ENCODE results near the gene FBXL14. TPM values are rescaled to one million over a fixed set of nuclear protein-coding genes. Genes with fewer than 3 reads are reported as not detected.
A peak's percentile ranks its signal among the peaks of the same experiment; 100 is the strongest.

Gene FBXL14
- total and polyA plus RNA-seq, 2 of the 13 experiments (the other 11 are each of a cell fraction or from before 2014, with no cell fraction given), result 7.0 to 7.4 TPM

DNA sequence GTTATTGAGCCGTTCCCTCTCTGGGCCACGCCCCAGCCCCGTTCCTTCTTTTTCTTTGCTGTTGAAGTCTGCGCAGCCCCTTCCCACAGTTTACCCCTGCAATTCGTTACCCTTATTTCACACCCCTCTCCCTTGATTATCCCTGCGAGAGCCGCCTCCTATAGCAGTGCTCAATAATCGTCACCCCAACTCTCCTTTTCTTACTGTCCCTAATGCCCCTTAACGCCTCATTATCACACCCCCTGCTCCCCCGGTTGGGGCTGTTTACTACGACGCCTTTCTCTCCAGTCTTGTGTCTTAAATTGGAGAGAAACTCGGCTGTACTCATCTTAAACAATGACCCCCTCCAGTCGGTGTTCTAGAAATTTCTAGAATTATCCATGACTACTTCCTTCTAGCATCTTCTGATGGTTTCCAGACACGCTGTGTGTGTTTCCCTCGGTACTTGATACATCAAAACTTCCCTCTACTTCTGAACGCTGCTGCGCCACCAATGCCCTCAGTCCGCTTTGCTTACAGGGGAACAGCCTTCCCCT is 713 bp upstream of the FBXL14 start (continued):
- TF ChIP-seq MAZ (IDR thresholded peaks at IDR 0.05; ENCODE audit: borderline replicate concordance, low read depth, low read length) (no peak), MAZ (CRISPR knock-in tag; IDR thresholded peaks at IDR 0.05; ENCODE audit: low read depth) (no peak; the same call in 1 of the 2 replicates), ZNF674 (CRISPR knock-in tag; IDR thresholded peaks at IDR 0.05; ENCODE audit: low read depth) (no peak)

DNA sequence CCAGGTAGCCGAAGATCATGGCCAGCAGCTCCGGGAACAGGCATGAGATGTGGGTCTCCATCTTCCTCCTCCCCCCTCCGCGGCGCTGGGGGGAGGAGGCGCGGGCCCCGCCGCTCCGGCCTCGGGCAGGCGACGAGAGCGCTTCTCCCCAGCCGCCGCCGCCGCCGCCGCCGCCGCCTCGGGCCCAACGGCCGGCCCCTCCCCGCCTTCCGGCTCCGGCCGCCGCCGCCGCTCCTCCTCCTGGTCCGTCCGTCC is 448 bp downstream of the FBXL14 start:
- H2AFZ ChIP-seq (ENCODE audit: low read length), result no peak overlapping the region
- CTCF ChIA-PET (ENCODE audit: low intra/inter-chr PET ratio, low total read pairs), result no interaction called here
- TF ChIP-seq HNF4A (CRISPR knock-in tag; IDR thresholded peaks at IDR 0.05), result no peak
- no peak for TF ChIP-seq ZNF260 (CRISPR knock-in tag; IDR thresholded peaks at IDR 0.05; ENCODE audit: borderline replicate concordance, low read depth)
- TF ChIP-seq PHF21A (CRISPR knock-in tag; IDR thresholded peaks at IDR 0.05), result no peak
- TF ChIP-seq IRF9 (CRISPR knock-in tag; IDR thresholded peaks at IDR 0.05; ENCODE audit: borderline replicate concordance), result no peak
- TF ChIP-seq DMAP1 (CRISPR knock-in tag; IDR thresholded peaks at IDR 0.05), result no peak; the same call in 1 of the 2 replicates
- no peak for TF ChIP-seq RARA (CRISPR knock-in tag; IDR thresholded peaks at IDR 0.05)
- no peak for TF ChIP-seq ZNF20 (CRISPR knock-in tag; IDR thresholded peaks at IDR 0.05)
- no peak for TF ChIP-seq MTF2 (CRISPR knock-in tag; IDR thresholded peaks at IDR 0.05; ENCODE audit: borderline replicate concordance)
- peak; percentile 25; the same call in 1 of the 2 replicates for TF ChIP-seq BRD4 (CRISPR knock-in tag; IDR thresholded peaks at IDR 0.05)
- no peak for TF ChIP-seq SRSF9 (IDR thresholded peaks at IDR 0.05; ENCODE audit: borderline replicate concordance, insufficient read depth, low read depth, low read length, poor library complexity, severe bottlenecking)
- TF ChIP-seq RXRB (CRISPR knock-in tag; IDR thresholded peaks at IDR 0.05; ENCODE audit: borderline replicate concordance), result no peak
- TF ChIP-seq TCF7L2 (IDR thresholded peaks at IDR 0.05; ENCODE audit: low read depth, low read length), result no peak
- TF ChIP-seq, protein P1, sequence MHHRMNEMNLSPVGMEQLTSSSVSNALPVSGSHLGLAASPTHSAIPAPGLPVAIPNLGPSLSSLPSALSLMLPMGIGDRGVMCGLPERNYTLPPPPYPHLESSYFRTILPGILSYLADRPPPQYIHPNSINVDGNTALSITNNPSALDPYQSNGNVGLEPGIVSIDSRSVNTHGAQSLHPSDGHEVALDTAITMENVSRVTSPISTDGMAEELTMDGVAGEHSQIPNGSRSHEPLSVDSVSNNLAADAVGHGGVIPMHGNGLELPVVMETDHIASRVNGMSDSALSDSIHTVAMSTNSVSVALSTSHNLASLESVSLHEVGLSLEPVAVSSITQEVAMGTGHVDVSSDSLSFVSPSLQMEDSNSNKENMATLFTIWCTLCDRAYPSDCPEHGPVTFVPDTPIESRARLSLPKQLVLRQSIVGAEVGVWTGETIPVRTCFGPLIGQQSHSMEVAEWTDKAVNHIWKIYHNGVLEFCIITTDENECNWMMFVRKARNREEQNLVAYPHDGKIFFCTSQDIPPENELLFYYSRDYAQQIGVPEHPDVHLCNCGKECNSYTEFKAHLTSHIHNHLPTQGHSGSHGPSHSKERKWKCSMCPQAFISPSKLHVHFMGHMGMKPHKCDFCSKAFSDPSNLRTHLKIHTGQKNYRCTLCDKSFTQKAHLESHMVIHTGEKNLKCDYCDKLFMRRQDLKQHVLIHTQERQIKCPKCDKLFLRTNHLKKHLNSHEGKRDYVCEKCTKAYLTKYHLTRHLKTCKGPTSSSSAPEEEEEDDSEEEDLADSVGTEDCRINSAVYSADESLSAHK (CRISPR knock-in tag; IDR thresholded peaks at IDR 0.05; ENCODE audit: borderline replicate concordance), result no peak
- no peak for TF ChIP-seq ZFP36L2 (CRISPR knock-in tag; IDR thresholded peaks at IDR 0.05)
- TF ChIP-seq ZNF674 (CRISPR knock-in tag; IDR thresholded peaks at IDR 0.05; ENCODE audit: low read depth), result no peak
- no peak for TF ChIP-seq MXD4 (CRISPR knock-in tag; IDR thresholded peaks at IDR 0.05)
- TF ChIP-seq MAF1 (CRISPR knock-in tag; IDR thresholded peaks at IDR 0.05; ENCODE audit: borderline replicate concordance), result no peak

More for the DNA sequence above, 448 bp downstream of the FBXL14 start:
- BruUV-seq (replicated peaks), result no TSS peak
- FAIRE-seq, result no peak
- POLR2A ChIA-PET, result no interaction called here
- H4K20me1 ChIP-seq (ENCODE audit: insufficient read depth, low read length), result peaks cover 17% of the 10 kb centered on the region; the same call in 1 of the 2 replicates
- no peak for DNase-seq (ENCODE audit: low spot score)
- intact Hi-C loops (cut with micrococcal nuclease; ENCODE audit: unreplicated experiment), result no loop called here
- peak overlapping the region; percentile 89 for H3K4me2 ChIP-seq (ENCODE audit: low read depth, low read length)
- H3K9ac ChIP-seq (ENCODE audit: insufficient read depth, low read depth, low read length), result peak overlapping the region; percentile 60; the same call in 1 of the 2 replicates
- peaks cover 0 to 4% of the 10 kb centered on the region in 2 experiments; a peak in 2 of 5 replicates for H3K27me3 ChIP-seq (ENCODE audit: control insufficient read depth in 1 of 2, insufficient read depth in 2 of 2, low read length in 2 of 2)
- WGBS (ENCODE audit: low lambda C conversion rate), result no CpG with 5 or more reads among the region's 34 CpGs
- no peaks in the 10 kb centered on the region for H3K36me3 ChIP-seq (replicated peaks in 1 of 2; ENCODE audit: control insufficient read depth in 1 of 2, insufficient read depth in 2 of 2, low read length in 2 of 2)
- H3K27ac ChIP-seq (ENCODE audit: extremely low read length, insufficient read depth, low read length), result peak overlapping the region; percentile 39
- peak; percentile 54 for ATAC-seq
- H3K79me2 ChIP-seq (ENCODE audit: insufficient read depth, low read length), result peaks cover 26% of the 10 kb centered on the region
- in situ Hi-C loops (cut with HindIII; ENCODE audit: extremely low pct_ligation_motif_present, low pct_unique_long_range_greater_than_20kb), result loop anchor here (5.0 to 25.0 kb wide), 2 partner anchors 77 to 1032 kb away; no protein-coding TSS in a partner anchor
- peak overlapping the region; percentile 50 to 83 (median 75) for H3K4me3 ChIP-seq (replicated peaks in 1 of 3; ENCODE audit: insufficient read depth in 1 of 3, low read depth in 2 of 3, low read length in 3 of 3)
- H3K9me3 ChIP-seq (ENCODE audit: low read length), result no peaks in the 10 kb centered on the region
- peaks cover 52% of the 10 kb centered on the region for H3K4me1 ChIP-seq (ENCODE audit: insufficient read depth, low read length)

All from HepG2 (cell line).